GM23248 (cell line): ENCODE data around the gene TENT5A. TPM values are rescaled to one million over a fixed set of nuclear protein-coding genes. Genes with fewer than 3 reads are reported as not detected.

Experiments used
- DNase-seq: peaks from one replicate; pipeline ENCODE4 v3.0.0-alpha.2; 2015
- H2AFZ ChIP-seq: fragments of 200-600 bp; sonication (generic); 2 replicates; pipeline ENCODE4 v1.6.1; 2016; ENCODE audit warnings: antibody characterized with exemption
- H3F3A ChIP-seq: fragments of 200-600 bp; sonication (generic); 2 replicates; pipeline ENCODE4 v1.6.1; 2016; ENCODE audit warnings: mild to moderate bottlenecking, antibody characterized with exemption, mixed run types; ENCODE audit not compliant: insufficient read depth
- H3K27ac ChIP-seq: fragments of 200-600 bp; sonication (generic); 2 replicates; pipeline ENCODE4 v1.5.1; 2016; ENCODE audit warnings: mild to moderate bottlenecking
- H3K27me3 ChIP-seq: fragments of 200-600 bp; sonication (generic); replicated peaks from 2 replicates; pipeline ENCODE4 v1.6.1; 2016; ENCODE audit warnings: mild to moderate bottlenecking; ENCODE audit not compliant: insufficient read depth
- H3K36me3 ChIP-seq: fragments of 200-600 bp; sonication (generic); 2 replicates; pipeline ENCODE4 v1.6.1; 2016; ENCODE audit warnings: low read depth, mild to moderate bottlenecking
- H3K4me1 ChIP-seq: fragments of 200-600 bp; sonication (generic); 2 replicates; pipeline ENCODE4 v1.6.1; 2016; ENCODE audit warnings: mild to moderate bottlenecking; ENCODE audit not compliant: insufficient read depth
- H3K4me2 ChIP-seq: fragments of 200-600 bp; sonication (generic); one replicate; pipeline ENCODE4 v1.6.1; 2016; ENCODE audit warnings: mild to moderate bottlenecking; ENCODE audit not compliant: unreplicated experiment
- H3K4me3 ChIP-seq: fragments of 200-600 bp; sonication (generic); 2 replicates; pipeline ENCODE4 v1.5.1; 2016; ENCODE audit warnings: mild to moderate bottlenecking
- H3K79me2 ChIP-seq: fragments of 200-600 bp; sonication (generic); 2 replicates; pipeline ENCODE4 v1.6.1; 2016; ENCODE audit warnings: mild to moderate bottlenecking; ENCODE audit not compliant: insufficient read depth
- H3K9ac ChIP-seq: fragments of 200-600 bp; sonication (generic); 2 replicates; pipeline ENCODE4 v1.6.1; 2016; ENCODE audit warnings: mild to moderate bottlenecking
- H3K9me2 ChIP-seq: fragments of 200-600 bp; sonication (generic); 2 replicates; pipeline ENCODE4 v1.6.1; 2016; ENCODE audit warnings: mixed run types, mild to moderate bottlenecking, moderate library complexity; ENCODE audit not compliant: insufficient read depth
- H3K9me3 ChIP-seq: fragments of 200-600 bp; sonication (generic); one replicate; pipeline ENCODE4 v1.6.1; 2017; ENCODE audit warnings: low read depth
- H4K20me1 ChIP-seq: fragments of 200-600 bp; sonication (generic); 2 replicates; pipeline ENCODE4 v1.6.0; 2016; ENCODE audit not compliant: insufficient read depth
- EZH2 ChIP-seq: fragments of 200-600 bp; sonication (generic); IDR thresholded peaks from 2 replicates; pipeline ENCODE4 v1.6.1; 2018; ENCODE audit warnings: antibody characterized with exemption, mild to moderate bottlenecking; ENCODE audit not compliant: insufficient read depth, poor library complexity, severe bottlenecking
- EZH2phosphoT487 ChIP-seq: fragments of 200-600 bp; sonication (generic); IDR thresholded peaks from 2 replicates; pipeline ENCODE4 v1.6.1; 2018; ENCODE audit warnings: antibody characterized with exemption, moderate library complexity, mild to moderate bottlenecking, low read depth; ENCODE audit not compliant: insufficient read depth
- WGBS, 2 experiments: methylation state at CpG; one replicate each; pipeline ENCODE4 v1.1.6; 2015 to 2017; ENCODE audit warnings: low lambda C conversion rate in 2 of 2, low coverage in 1 of 2; ENCODE audit errors: missing lambda C conversion rate in 2 of 2; 5-methylcytosine and 5-hydroxymethylcytosine counted together
- in situ Hi-C: fragments of 300-500 bp; cut with MboI; formaldehyde crosslinking; loops from 2 replicates; pipeline ENCODE4 v1.15.0; 2020
- polyA plus RNA-seq: library from polyadenylated mRNA; unstranded; fragments of >200 nt; fragmentation: Nextera tagmentation; extraction: Ambion mirVana; gene quantifications from 2 replicates; pipeline ENCODE4 v1.2.1, GENCODE V29; 2016
- total RNA-seq: library from RNA; depleted of rRNA; stranded (reverse); fragments of >200 nt; shearing (Covaris generic); gene quantifications from 2 replicates; pipeline ENCODE4 v1.2.3, GENCODE V29; 2014

The TENT5A gene
- total and polyA plus RNA-seq, 2 experiments from 2014 or later, result 39.2 to 48.6 TPM

GRCh38 chr6:81727876-81728517 is 24.5 kb downstream of the TENT5A start:
- Histone ChIP-seq H3K4me1 (peaks cover 8% of the 10 kb centered on the region), H3K9ac (no peak overlapping the region), H3K9me2 (peaks cover 6% of the 10 kb centered on the region; the same call in 1 of the 2 replicates), H3K4me3 (no peak overlapping the region), H3K36me3 (no peaks in the 10 kb centered on the region), H2AFZ (no peak overlapping the region), H3K79me2 (no peaks in the 10 kb centered on the region), H3K27ac (no peak overlapping the region), H3K9me3 (no peaks in the 10 kb centered on the region), H3K27me3 (no peaks in the 10 kb centered on the region), H4K20me1 (no peaks in the 10 kb centered on the region), H3F3A (0 out of 2 replicates have a peak, but pooled peaks cover 13% of the 10 kb centered on the region), H3K4me2 (no peak overlapping the region)
- DNase-seq, result no peak
- TF ChIP-seq EZH2 (no peak), EZH2phosphoT487 (no peak)
- in situ Hi-C loops, result loop anchor here (25.0 kb wide), 2 partner anchors 466 to 1516 kb away; no protein-coding TSS in a partner anchor
- 90 to 96% methylated on average over 8 of the region's 8 CpGs for WGBS, 2 experiments

GRCh38 chr6:81725127-81725526 is 27.4 kb downstream of the TENT5A start:
- TF ChIP-seq EZH2 (no peak), EZH2phosphoT487 (no peak)

GRCh38 chr6:81722506-81723223 is 29.8 kb downstream of the TENT5A start:
- no peaks in the 10 kb centered on the region for H3K36me3 ChIP-seq
- H3K4me3 ChIP-seq, result no peak overlapping the region
- H2AFZ ChIP-seq, result no peak overlapping the region
- H3K4me1 ChIP-seq, result peaks cover 13% of the 10 kb centered on the region
- H3K79me2 ChIP-seq, result no peaks in the 10 kb centered on the region
- no peaks in the 10 kb centered on the region for H3K27me3 ChIP-seq
- no peaks in the 10 kb centered on the region for H4K20me1 ChIP-seq
- no peak overlapping the region for H3K27ac ChIP-seq
- in situ Hi-C loops, result no loop called here
- 87 to 91% methylated on average over 1 of the region's 1 CpG for WGBS, 2 experiments
- H3K9me3 ChIP-seq, result no peaks in the 10 kb centered on the region
- peaks cover 13% of the 10 kb centered on the region for H3F3A ChIP-seq
- TF ChIP-seq EZH2 (no peak), EZH2phosphoT487 (no peak)
- H3K9ac ChIP-seq, result no peak overlapping the region
- peaks cover 6% of the 10 kb centered on the region; the same call in 1 of the 2 replicates for H3K9me2 ChIP-seq
- no peak for DNase-seq
- H3K4me2 ChIP-seq, result no peak overlapping the region

More at GRCh38 chr6:81725127-81725526, 27.4 kb downstream of the TENT5A start:
- Histone ChIP-seq H3K9me3 (no peaks in the 10 kb centered on the region), H3K79me2 (no peaks in the 10 kb centered on the region), H3K36me3 (no peaks in the 10 kb centered on the region), H3K9ac (no peak overlapping the region), H3K4me2 (no peak overlapping the region), H3K4me1 (no peaks in the 10 kb centered on the region), H3F3A (no peaks in the 10 kb centered on the region), H3K27ac (no peak overlapping the region), H2AFZ (no peak overlapping the region), H4K20me1 (no peaks in the 10 kb centered on the region), H3K27me3 (no peaks in the 10 kb centered on the region), H3K4me3 (no peak overlapping the region), H3K9me2 (peaks cover 6% of the 10 kb centered on the region; the same call in 1 of the 2 replicates)
- no peak for DNase-seq
- WGBS, 2 experiments, result 57 to 63% methylated on average over 2 of the region's 2 CpGs
- in situ Hi-C loops, result loop anchor here (25.0 kb wide), 2 partner anchors 463 to 1513 kb away; no protein-coding TSS in a partner anchor

- in situ Hi-C loops, result no loop called here
- H2AFZ ChIP-seq, result no peak overlapping the region
- no peak overlapping the region for H3K4me2 ChIP-seq
- peaks cover 13% of the 10 kb centered on the region for H3F3A ChIP-seq
- no peaks in the 10 kb centered on the region for H3K79me2 ChIP-seq
- H3K9ac ChIP-seq, result no peak overlapping the region
- no peak overlapping the region for H3K27ac ChIP-seq
- H4K20me1 ChIP-seq, result no peaks in the 10 kb centered on the region
- no peaks in the 10 kb centered on the region for H3K27me3 ChIP-seq
- H3K36me3 ChIP-seq, result no peaks in the 10 kb centered on the region
- H3K9me3 ChIP-seq, result no peaks in the 10 kb centered on the region
- H3K9me2 ChIP-seq, result peaks cover 6% of the 10 kb centered on the region; the same call in 1 of the 2 replicates
- no peak for TF ChIP-seq EZH2
- TF ChIP-seq EZH2phosphoT487, result no peak
- peaks cover 18% of the 10 kb centered on the region for H3K4me1 ChIP-seq
- no peak overlapping the region for H3K4me3 ChIP-seq
- DNase-seq, result no peak
- WGBS, 2 experiments, result 95 to 100% methylated on average over 1 of the region's 1 CpG
These were observed 32.1 kb downstream of the TENT5A start for GRCh38 chr6:81720427-81720826.
